ENCODE results near the gene TNPO1.
"Not testable (repeated sequence)": the region's sequence is repeated elsewhere in the genome, so short reads cannot be mapped to it uniquely, and the experiment has no call there.

TNPO1 gene

GRCh38 chr5:72792662-72793061 is 23.8 kb upstream of the TNPO1 start:
- not testable (repeated sequence) for H3K4me2 ChIP-seq (ENCODE audit: low read length); H4K8ac ChIP-seq (ENCODE audit: low read depth, low read length); H3K4ac ChIP-seq (ENCODE audit: low read depth, low read length); H2BK5ac ChIP-seq (ENCODE audit: low read length); H4K5ac ChIP-seq (ENCODE audit: low read length); DNase-seq; H3K18ac ChIP-seq (ENCODE audit: low read length); H3K4me1 ChIP-seq (ENCODE audit: control insufficient read depth, low read depth, low read length); H3K27ac ChIP-seq (ENCODE audit: low read depth, low read length); H3K9ac ChIP-seq (ENCODE audit: low read length); H3K79me1 ChIP-seq (ENCODE audit: low read length); H2BK15ac ChIP-seq (replicated peaks; ENCODE audit: low read depth); H3K36me3 ChIP-seq (ENCODE audit: control insufficient read depth, insufficient read depth, low read length); H3K79me2 ChIP-seq (ENCODE audit: control insufficient read depth, insufficient read depth, low read length); H2BK120ac ChIP-seq (ENCODE audit: low read depth, low read length); H3K23ac ChIP-seq (ENCODE audit: low read length); H2AK5ac ChIP-seq (ENCODE audit: low read length); H3K4me3 ChIP-seq (ENCODE audit: low read length); H3K56ac ChIP-seq (ENCODE audit: low read length); H3K27me3 ChIP-seq (ENCODE audit: insufficient read depth, low read length, poor library complexity)
- WGBS (ENCODE audit: extremely low coverage, insufficient coverage, low lambda C conversion rate) = no CpG with 5 or more reads among the region's 5 CpGs

DNA sequence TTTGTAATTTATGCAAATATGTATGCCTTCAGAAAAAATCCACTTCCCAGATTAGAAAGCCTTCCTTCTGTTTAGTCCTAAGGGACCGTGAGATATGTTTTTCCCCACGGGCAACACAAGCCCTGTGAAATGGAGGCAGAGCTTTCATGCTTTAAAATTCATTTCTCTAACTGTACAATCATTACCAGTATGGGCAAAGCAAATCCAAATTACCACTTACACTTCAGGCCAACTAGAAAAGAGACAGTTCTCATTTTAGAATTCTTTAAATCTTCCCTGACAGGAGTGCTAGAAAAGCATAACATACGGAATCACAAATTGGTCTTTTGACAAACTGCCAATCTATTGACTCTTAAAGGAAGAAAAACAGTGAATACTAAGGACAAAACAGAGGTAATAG is 20.5 kb upstream of the TNPO1 start:
- H3K27me3 ChIP-seq (ENCODE audit: insufficient read depth, low read length, poor library complexity) = no peaks in the 10 kb centered on the region
- no peak overlapping the region for H3K27ac ChIP-seq (ENCODE audit: low read depth, low read length)
- no peak overlapping the region for H3K18ac ChIP-seq (ENCODE audit: low read length)
- no peak overlapping the region for H2BK5ac ChIP-seq (ENCODE audit: low read length)
- H3K4me3 ChIP-seq (ENCODE audit: low read length) = no peak overlapping the region
- H3K36me3 ChIP-seq (ENCODE audit: control insufficient read depth, insufficient read depth, low read length) = no peaks in the 10 kb centered on the region
- H2BK15ac ChIP-seq (replicated peaks; ENCODE audit: low read depth) = no peak overlapping the region
- H3K4ac ChIP-seq (ENCODE audit: low read depth, low read length) = no peak overlapping the region
- no peak overlapping the region for H2AK5ac ChIP-seq (ENCODE audit: low read length)
- no peak overlapping the region for H4K8ac ChIP-seq (ENCODE audit: low read depth, low read length)
- no peak for DNase-seq
- no peaks in the 10 kb centered on the region for H3K79me2 ChIP-seq (ENCODE audit: control insufficient read depth, insufficient read depth, low read length)
- WGBS (ENCODE audit: extremely low coverage, insufficient coverage, low lambda C conversion rate) = no CpG with 5 or more reads among the region's 3 CpGs
- H2BK120ac ChIP-seq (ENCODE audit: low read depth, low read length) = no peak overlapping the region
- H3K4me2 ChIP-seq (ENCODE audit: low read length) = no peak overlapping the region
- no peaks in the 10 kb centered on the region for H3K79me1 ChIP-seq (ENCODE audit: low read length)
- H3K9ac ChIP-seq (ENCODE audit: low read length) = no peak overlapping the region
- H3K56ac ChIP-seq (ENCODE audit: low read length) = no peak overlapping the region
- H4K5ac ChIP-seq (ENCODE audit: low read length) = no peak overlapping the region
- H3K23ac ChIP-seq (ENCODE audit: low read length) = no peak overlapping the region
- no peaks in the 10 kb centered on the region for H3K4me1 ChIP-seq (ENCODE audit: control insufficient read depth, low read depth, low read length)

DNA sequence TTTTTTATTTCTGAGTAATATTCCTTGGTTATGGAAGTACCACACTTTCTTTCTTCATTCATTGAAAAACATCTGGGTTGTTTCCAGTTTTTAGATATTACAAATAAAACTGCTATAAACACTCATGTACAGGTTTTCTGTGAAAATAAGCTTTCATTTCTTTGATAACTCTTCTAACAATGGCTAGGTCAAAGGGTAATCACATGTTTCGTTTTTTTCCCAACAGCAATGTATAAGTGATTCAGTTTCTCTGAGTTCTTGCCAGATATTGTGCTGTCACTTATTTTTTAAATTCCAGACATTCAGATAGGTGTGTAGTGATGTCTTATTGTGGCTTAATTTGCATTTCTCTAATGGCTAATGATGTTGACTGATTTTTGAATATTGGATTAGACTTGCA is 16.7 kb upstream of the TNPO1 start:
- H2BK15ac ChIP-seq (replicated peaks; ENCODE audit: low read depth) = no peak overlapping the region

DNA sequence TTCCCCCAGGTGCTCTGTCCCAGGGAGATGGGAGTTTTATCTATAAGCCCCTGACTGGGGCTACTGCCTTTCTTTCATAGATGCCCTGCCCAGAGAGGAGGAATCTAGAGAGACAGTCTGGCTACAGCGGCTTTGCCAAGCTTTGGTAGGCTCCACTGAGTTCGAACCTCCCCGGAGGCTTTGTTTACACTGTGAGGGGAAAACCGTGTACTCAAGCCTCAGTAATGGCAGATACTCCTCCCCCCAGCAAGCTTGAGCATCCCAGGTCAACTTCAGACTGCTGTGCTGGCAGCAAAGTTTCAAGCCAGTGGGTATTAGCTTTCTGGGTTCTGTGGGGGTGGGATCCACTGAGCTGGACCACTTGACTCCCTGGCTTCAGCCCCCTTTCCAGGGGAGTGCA is 7.8 kb upstream of the TNPO1 start:
- H3K18ac ChIP-seq (ENCODE audit: low read length); H3K9ac ChIP-seq (ENCODE audit: low read length); H4K5ac ChIP-seq (ENCODE audit: low read length); H3K4ac ChIP-seq (ENCODE audit: low read depth, low read length); H3K23ac ChIP-seq (ENCODE audit: low read length); H3K4me3 ChIP-seq (ENCODE audit: low read length); H3K56ac ChIP-seq (ENCODE audit: low read length); H4K8ac ChIP-seq (ENCODE audit: low read depth, low read length); DNase-seq; H3K79me2 ChIP-seq (ENCODE audit: control insufficient read depth, insufficient read depth, low read length); H2AK5ac ChIP-seq (ENCODE audit: low read length); H3K36me3 ChIP-seq (ENCODE audit: control insufficient read depth, insufficient read depth, low read length); H2BK120ac ChIP-seq (ENCODE audit: low read depth, low read length); H2BK5ac ChIP-seq (ENCODE audit: low read length); H3K4me1 ChIP-seq (ENCODE audit: control insufficient read depth, low read depth, low read length); H2BK15ac ChIP-seq (replicated peaks; ENCODE audit: low read depth); H3K4me2 ChIP-seq (ENCODE audit: low read length); H3K27me3 ChIP-seq (ENCODE audit: insufficient read depth, low read length, poor library complexity); H3K27ac ChIP-seq (ENCODE audit: low read depth, low read length); H3K79me1 ChIP-seq (ENCODE audit: low read length): not testable (repeated sequence)
- WGBS (ENCODE audit: extremely low coverage, insufficient coverage, low lambda C conversion rate) = no CpG with 5 or more reads among the region's 4 CpGs

More for the DNA sequence above, 16.7 kb upstream of the TNPO1 start:
- H2BK120ac ChIP-seq (ENCODE audit: low read depth, low read length) = no peak overlapping the region
- no peaks in the 10 kb centered on the region for H3K79me1 ChIP-seq (ENCODE audit: low read length)
- H2AK5ac ChIP-seq (ENCODE audit: low read length) = no peak overlapping the region
- H3K27me3 ChIP-seq (ENCODE audit: insufficient read depth, low read length, poor library complexity) = no peaks in the 10 kb centered on the region
- no peaks in the 10 kb centered on the region for H3K79me2 ChIP-seq (ENCODE audit: control insufficient read depth, insufficient read depth, low read length)
- no peak overlapping the region for H3K9ac ChIP-seq (ENCODE audit: low read length)
- H3K27ac ChIP-seq (ENCODE audit: low read depth, low read length) = no peak overlapping the region
- no peak overlapping the region for H3K4ac ChIP-seq (ENCODE audit: low read depth, low read length)
- H2BK5ac ChIP-seq (ENCODE audit: low read length) = no peak overlapping the region
- no peak overlapping the region for H3K18ac ChIP-seq (ENCODE audit: low read length)
- no peak overlapping the region for H4K5ac ChIP-seq (ENCODE audit: low read length)
- WGBS (ENCODE audit: extremely low coverage, insufficient coverage, low lambda C conversion rate) = no CpG with 5 or more reads among the region's 1 CpG
- no peak for DNase-seq
- no peaks in the 10 kb centered on the region for H3K36me3 ChIP-seq (ENCODE audit: control insufficient read depth, insufficient read depth, low read length)
- no peak overlapping the region for H3K56ac ChIP-seq (ENCODE audit: low read length)
- no peak overlapping the region for H3K4me2 ChIP-seq (ENCODE audit: low read length)
- H3K4me3 ChIP-seq (ENCODE audit: low read length) = no peak overlapping the region
- no peaks in the 10 kb centered on the region for H3K4me1 ChIP-seq (ENCODE audit: control insufficient read depth, low read depth, low read length)
- H3K23ac ChIP-seq (ENCODE audit: low read length) = no peak overlapping the region
- no peak overlapping the region for H4K8ac ChIP-seq (ENCODE audit: low read depth, low read length)

DNA sequence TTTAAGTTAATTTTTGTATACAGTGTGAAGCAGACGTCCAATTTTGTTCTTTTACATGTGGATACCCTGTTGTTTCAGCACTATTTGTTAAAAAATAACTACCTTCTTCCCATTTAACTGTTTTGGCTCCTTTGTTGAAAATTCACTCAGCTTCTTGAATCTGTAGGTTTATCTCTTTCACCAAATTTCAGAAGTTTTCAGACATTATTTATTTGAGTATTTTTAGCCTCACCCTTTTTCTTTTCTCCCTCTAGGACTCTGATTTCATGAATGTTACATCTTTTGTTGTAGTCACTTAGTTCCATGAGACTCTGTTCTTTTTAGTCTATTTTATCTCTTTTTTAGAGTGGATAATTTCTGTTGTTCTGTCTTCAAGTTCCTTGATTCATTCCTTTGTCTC is 4.6 kb upstream of the TNPO1 start:
- no peak overlapping the region for H3K4me2 ChIP-seq (ENCODE audit: low read length)
- no CpG with 5 or more reads among the region's 1 CpG for WGBS (ENCODE audit: extremely low coverage, insufficient coverage, low lambda C conversion rate)

GRCh38 chr5:72812488-72812887 is 4.0 kb upstream of the TNPO1 start:
- Histone ChIP-seq H3K4me2 (ENCODE audit: low read length) (no peak overlapping the region), H2BK120ac (ENCODE audit: low read depth, low read length) (no peak overlapping the region), H2BK15ac (replicated peaks; ENCODE audit: low read depth) (no peak overlapping the region), H3K36me3 (ENCODE audit: control insufficient read depth, insufficient read depth, low read length) (no peaks in the 10 kb centered on the region), H3K79me1 (ENCODE audit: low read length) (peaks cover 2% of the 10 kb centered on the region), H2BK5ac (ENCODE audit: low read length) (no peak overlapping the region), H3K4me3 (ENCODE audit: low read length) (no peak overlapping the region), H3K27ac (ENCODE audit: low read depth, low read length) (no peak overlapping the region), H3K23ac (ENCODE audit: low read length) (no peak overlapping the region), H3K18ac (ENCODE audit: low read length) (no peak overlapping the region), H3K56ac (ENCODE audit: low read length) (no peak overlapping the region), H4K8ac (ENCODE audit: low read depth, low read length) (no peak overlapping the region), H3K4me1 (ENCODE audit: control insufficient read depth, low read depth, low read length) (no peaks in the 10 kb centered on the region), H2AK5ac (ENCODE audit: low read length) (no peak overlapping the region), H4K5ac (ENCODE audit: low read length) (no peak overlapping the region), H3K79me2 (ENCODE audit: control insufficient read depth, insufficient read depth, low read length) (no peaks in the 10 kb centered on the region), H3K27me3 (ENCODE audit: insufficient read depth, low read length, poor library complexity) (no peaks in the 10 kb centered on the region), H3K4ac (ENCODE audit: low read depth, low read length) (no peak overlapping the region), H3K9ac (ENCODE audit: low read length) (no peak overlapping the region)
- DNase-seq = no peak
- no CpG with 5 or more reads among the region's 1 CpG for WGBS (ENCODE audit: extremely low coverage, insufficient coverage, low lambda C conversion rate)

More for the DNA sequence above, 4.6 kb upstream of the TNPO1 start:
- no peak overlapping the region for H2BK5ac ChIP-seq (ENCODE audit: low read length)
- H3K56ac ChIP-seq (ENCODE audit: low read length) = no peak overlapping the region
- no peak overlapping the region for H3K9ac ChIP-seq (ENCODE audit: low read length)
- DNase-seq = no peak
- no peaks in the 10 kb centered on the region for H3K79me2 ChIP-seq (ENCODE audit: control insufficient read depth, insufficient read depth, low read length)
- H2BK15ac ChIP-seq (replicated peaks; ENCODE audit: low read depth) = no peak overlapping the region
- no peak overlapping the region for H3K4ac ChIP-seq (ENCODE audit: low read depth, low read length)
- no peaks in the 10 kb centered on the region for H3K79me1 ChIP-seq (ENCODE audit: low read length)
- H3K4me1 ChIP-seq (ENCODE audit: control insufficient read depth, low read depth, low read length) = no peaks in the 10 kb centered on the region
- H3K27ac ChIP-seq (ENCODE audit: low read depth, low read length) = no peak overlapping the region
- no peak overlapping the region for H4K8ac ChIP-seq (ENCODE audit: low read depth, low read length)
- H4K5ac ChIP-seq (ENCODE audit: low read length) = no peak overlapping the region
- H2AK5ac ChIP-seq (ENCODE audit: low read length) = no peak overlapping the region
- no peak overlapping the region for H3K23ac ChIP-seq (ENCODE audit: low read length)
- no peak overlapping the region for H3K4me3 ChIP-seq (ENCODE audit: low read length)
- H2BK120ac ChIP-seq (ENCODE audit: low read depth, low read length) = no peak overlapping the region
- H3K18ac ChIP-seq (ENCODE audit: low read length) = no peak overlapping the region
- no peaks in the 10 kb centered on the region for H3K36me3 ChIP-seq (ENCODE audit: control insufficient read depth, insufficient read depth, low read length)
- H3K27me3 ChIP-seq (ENCODE audit: insufficient read depth, low read length, poor library complexity) = no peaks in the 10 kb centered on the region
